GM12878 (cell line): ENCODE measurements around the gene CAPN10. TPM values are rescaled to one million over a fixed set of nuclear protein-coding genes. Genes with fewer than 3 reads are reported as not detected.

Experiments used
- ATAC-seq: fragments of 200-7000 bp; cut with Tn5 transposase; 3 replicates; pipeline ENCODE4 v1.9.1; 2020; ENCODE audit warnings: mild to moderate bottlenecking, moderate library complexity
- BruUV-seq: library from RNA; stranded (reverse); fragments of 400-500 nt; replicated peaks from 2 replicates; lab custom pipeline; 2021; lab: Mats Ljungman, UMichigan
- CTCF ChIA-PET: fragments of 300-600 bp; sonication (Branson Sonifier 250); formaldehyde crosslinking; extraction: SDS; loops from one replicate; lab custom pipeline; 2021; ENCODE audit warnings: inconsistent platforms; lab: Yijun Ruan, JAX
- POLR2A ChIA-PET: fragments of 350-600 bp; formaldehyde crosslinking; extraction: SDS; loops from one replicate; lab custom pipeline; 2021; ENCODE audit warnings: inconsistent platforms; lab: Charles Lee
- RAD21 ChIA-PET: fragments of 300-600 bp; sonication (Branson Sonifier 250); formaldehyde crosslinking; loops from one replicate; lab custom pipeline; 2023; ENCODE audit warnings: antibody characterized with exemption; ENCODE audit not compliant: unreplicated experiment; lab: Charles Lee
- SMC1A ChIA-PET: fragments of 300-600 bp; sonication (Branson Sonifier 250); formaldehyde crosslinking; loops from one replicate; lab custom pipeline; 2023; ENCODE audit not compliant: unreplicated experiment, uncharacterized antibody; lab: Charles Lee
- DNase-seq: peaks from one replicate; pipeline ENCODE4 v3.0.0-alpha.2; 2011; ENCODE audit warnings: low read depth, low spot score
- FAIRE-seq: peaks from 3 replicates; lab custom pipeline; 2011; peaks lifted over from hg19 to GRCh38; lab: Jason Lieb, UNC
- H2AFZ ChIP-seq: 2 replicates; pipeline ENCODE4 v1.6.0; 2011; ENCODE audit warnings: low read depth, low read length, control low read depth; ENCODE audit not compliant: control insufficient read depth
- H3K27ac ChIP-seq: 2 replicates; pipeline ENCODE4 v1.5.1; 2011; ENCODE audit warnings: control low read depth; ENCODE audit not compliant: control insufficient read depth, insufficient read depth
- H3K27me3 ChIP-seq, 2 experiments: replicated peaks in 1 of 2; 2 replicates each; pipeline versions ENCODE4 v1.6.0 to v1.6.1; 2011; ENCODE audit warnings: low read length in 1 of 2; ENCODE audit not compliant: control insufficient read depth in 2 of 2, insufficient read depth in 2 of 2
- H3K36me3 ChIP-seq, 2 experiments: 2 replicates each; pipeline ENCODE4 v1.5.1; 2011; ENCODE audit warnings: low read length in 1 of 2; ENCODE audit not compliant: control insufficient read depth in 2 of 2, insufficient read depth in 2 of 2
- H3K4me1 ChIP-seq: 2 replicates; pipeline ENCODE4 v1.6.1; 2011; ENCODE audit warnings: mild to moderate bottlenecking, low read length, moderate library complexity, mixed read lengths; ENCODE audit not compliant: control insufficient read depth, insufficient read depth
- H3K4me2 ChIP-seq: 2 replicates; pipeline ENCODE4 v1.6.0; 2011; ENCODE audit warnings: control low read depth; ENCODE audit not compliant: control insufficient read depth, insufficient read depth
- H3K4me3 ChIP-seq: fragments of 200-600 bp; sonication (generic); 2 replicates; pipeline ENCODE4 v1.5.1; 2016
- H3K79me2 ChIP-seq: 2 replicates; pipeline ENCODE4 v1.6.0; 2011; ENCODE audit warnings: low read length; ENCODE audit not compliant: control insufficient read depth, insufficient read depth
- H3K9ac ChIP-seq: 2 replicates; pipeline ENCODE4 v1.8.0; 2011; ENCODE audit warnings: low read length, control low read depth, mixed read lengths; ENCODE audit not compliant: control insufficient read depth, insufficient read depth
- H3K9me3 ChIP-seq: replicated peaks from 3 replicates; pipeline ENCODE4 v1.5.1; 2011; ENCODE audit warnings: mild to moderate bottlenecking, low read length; ENCODE audit not compliant: control insufficient read depth, insufficient read depth
- H4K20me1 ChIP-seq: 2 replicates; pipeline ENCODE4 v1.6.0; 2011; ENCODE audit not compliant: control insufficient read depth, insufficient read depth
- BACH1 ChIP-seq: fragments of 450-650 bp; IDR thresholded peaks from 2 replicates; pipeline ENCODE4 v1.6.1; 2017; ENCODE audit warnings: mild to moderate bottlenecking, borderline replicate concordance
- BRCA1 ChIP-seq: IDR thresholded peaks from 2 replicates; pipeline ENCODE4 v1.6.1; 2011; ENCODE audit warnings: low read depth, low read length, improper control_type of control experiment
- EGR1 ChIP-seq, 2 experiments: IDR thresholded peaks; 1 replicate in 1 of 2; 2 replicates in 1 of 2; pipeline ENCODE4 v1.6.1; 2011 to 2012; ENCODE audit warnings: low read depth in 2 of 2, low read length in 2 of 2, borderline replicate concordance in 1 of 2, mild to moderate bottlenecking in 1 of 2, moderate library complexity in 1 of 2
- IRF4 ChIP-seq: IDR thresholded peaks from 2 replicates; pipeline ENCODE4 v1.6.1; 2011; ENCODE audit warnings: low read depth, low read length
- NFIC ChIP-seq: IDR thresholded peaks from 2 replicates; pipeline ENCODE4 v1.6.1; 2012; ENCODE audit warnings: low read depth, mild to moderate bottlenecking, inconsistent platforms, low read length, moderate library complexity
- SMAD5 ChIP-seq: IDR thresholded peaks from 2 replicates; pipeline ENCODE4 v1.6.1; 2016; ENCODE audit warnings: antibody characterized with exemption, low read depth
- TARDBP ChIP-seq: IDR thresholded peaks from 2 replicates; pipeline ENCODE4 v1.6.1; 2016; ENCODE audit warnings: borderline replicate concordance
- USF1 ChIP-seq: IDR thresholded peaks from 2 replicates; pipeline ENCODE4 v1.6.1; 2011; ENCODE audit warnings: borderline replicate concordance, low read depth, mild to moderate bottlenecking, moderate library complexity, mixed read lengths, low read length; ENCODE audit not compliant: insufficient read depth; ENCODE audit errors: extremely low read length
- WGBS: methylation state at CpG from one replicate; pipeline ENCODE4 v1.1.6; 2016; ENCODE audit warnings: low lambda C conversion rate; ENCODE audit not compliant: insufficient replicate concordance, insufficient coverage; ENCODE audit errors: missing lambda C conversion rate; 5-methylcytosine and 5-hydroxymethylcytosine counted together
- in situ Hi-C: fragments of 300-500 bp; cut with MboI; formaldehyde crosslinking; loops from 9 replicates; pipeline ENCODE4 v1.14.3; 2018; ENCODE audit warnings: mixed read lengths
- intact Hi-C: fragments of 100-400 bp; cut with micrococcal nuclease; formaldehyde crosslinking; loops from one replicate; pipeline ENCODE4 v1.14.2; 2022; ENCODE audit not compliant: unreplicated experiment
- polyA plus RNA-seq, 11 experiments: library from polyadenylated mRNA; depleted of rRNA in 4 of 11; unstranded in 6 of 11; stranded (reverse) in 5 of 11; fragments of >200 nt; fragmentation: Nextera tagmentation in 4 of 11; fragmentation: Illumina TruSeq in 1 of 11; extraction: Ambion mirVana in 4 of 11; extraction: Trizol in 1 of 11; gene quantifications; 1 replicate in 1 of 11; 2 replicates in 10 of 11; pipeline versions ENCODE4 v1.2.1 to v1.2.3, GENCODE V29; 2011 to 2016; ENCODE audit warnings: inconsistent platforms in 2 of 11, missing spikeins in 2 of 11, low read depth in 1 of 11
- total RNA-seq, 4 experiments: library from RNA; depleted of rRNA in 3 of 4; stranded (reverse); fragments of >200 nt in 3 of 4; fragmentation: Illumina TruSeq in 1 of 4; extraction: Trizol in 1 of 4; gene quantifications; 2 replicates each; pipeline versions ENCODE4 v1.2.1 to v1.2.3, GENCODE V29; 2013 to 2021
- TF ChIP-seq, protein P1 (sequence below): IDR thresholded peaks from 2 replicates; pipeline ENCODE4 v1.6.1; 2011; ENCODE audit warnings: mild to moderate bottlenecking, low read depth, low read length, moderate library complexity; ENCODE audit not compliant: insufficient replicate concordance

The CAPN10 gene
- total and polyA plus RNA-seq, 10 of the 15 experiments (the other 5 are each of a cell fraction or from before 2014, with no cell fraction given) = 0.37 to 40.6 (median 17.5) TPM

DNA sequence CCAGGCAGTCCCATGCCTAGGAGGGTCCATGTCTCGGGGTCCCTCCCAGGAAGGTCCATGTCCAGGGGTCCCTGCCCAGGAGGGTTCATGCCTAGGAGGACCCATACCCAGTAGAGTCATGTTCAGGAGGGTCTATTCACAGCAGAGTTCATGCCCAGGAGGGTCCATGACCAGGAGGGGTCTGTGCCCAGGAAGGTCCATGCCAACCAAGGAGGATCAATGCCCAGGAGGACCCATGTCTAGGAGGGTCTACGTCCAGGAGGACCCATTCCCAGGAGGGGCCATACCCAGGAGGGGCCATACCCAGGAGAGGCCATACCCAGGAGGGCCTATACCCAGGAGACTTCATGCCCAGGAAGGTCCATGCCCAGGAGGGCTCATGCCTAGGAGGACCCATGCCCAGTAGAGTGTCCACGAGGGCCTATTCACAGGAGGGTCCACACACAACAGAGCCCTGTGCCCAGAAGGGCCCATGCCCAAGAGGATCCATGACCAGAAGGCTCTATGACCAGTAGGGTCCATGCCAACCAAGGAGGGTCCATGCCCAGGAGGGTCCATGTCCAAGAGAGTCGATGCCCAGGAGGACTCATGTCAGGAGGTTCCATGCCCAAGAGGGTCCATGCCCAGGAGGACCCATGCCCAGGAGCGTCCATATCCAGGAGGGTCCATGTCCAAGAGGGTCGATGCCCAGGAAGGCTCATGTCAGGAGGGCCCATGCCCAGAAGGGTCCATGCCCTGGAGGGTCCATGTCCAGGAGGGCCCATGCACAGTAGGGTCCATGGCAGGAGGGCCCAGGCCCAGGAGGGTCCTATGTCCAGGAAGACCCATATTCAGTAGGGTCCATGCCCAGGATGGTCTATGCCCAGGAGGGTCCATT lies 48.8 kb downstream of the CAPN10 start:
- BruUV-seq = no TSS peak
- ChIA-PET RAD21 (no interaction called here), CTCF (no interaction called here), POLR2A (no interaction called here), SMC1A (no interaction called here)
- Histone ChIP-seq H3K4me3 (no peak overlapping the region), H3K9ac (no peak overlapping the region), H2AFZ (no peak overlapping the region), H3K36me3 (no peaks in the 10 kb centered on the region), H3K4me1 (no peaks in the 10 kb centered on the region), H3K79me2 (no peaks in the 10 kb centered on the region), H4K20me1 (no peaks in the 10 kb centered on the region), H3K27me3 (no peaks in the 10 kb centered on the region), H3K27ac (no peak overlapping the region), H3K4me2 (no peak overlapping the region), H3K9me3 (peaks cover 2% of the 10 kb centered on the region; the same call in 1 of the 3 replicates)
- TF ChIP-seq IRF4 (no peak), USF1 (no peak), NFIC (no peak), TARDBP (no peak), BRCA1 (no peak), EGR1 (IDR thresholded peaks at IDR 0.05; ENCODE audit: borderline replicate concordance in 1 of 2, low read depth in 2 of 2, low read length in 2 of 2) (no peak), BACH1 (no peak), SMAD5 (no peak)
- TF ChIP-seq, protein P1, sequence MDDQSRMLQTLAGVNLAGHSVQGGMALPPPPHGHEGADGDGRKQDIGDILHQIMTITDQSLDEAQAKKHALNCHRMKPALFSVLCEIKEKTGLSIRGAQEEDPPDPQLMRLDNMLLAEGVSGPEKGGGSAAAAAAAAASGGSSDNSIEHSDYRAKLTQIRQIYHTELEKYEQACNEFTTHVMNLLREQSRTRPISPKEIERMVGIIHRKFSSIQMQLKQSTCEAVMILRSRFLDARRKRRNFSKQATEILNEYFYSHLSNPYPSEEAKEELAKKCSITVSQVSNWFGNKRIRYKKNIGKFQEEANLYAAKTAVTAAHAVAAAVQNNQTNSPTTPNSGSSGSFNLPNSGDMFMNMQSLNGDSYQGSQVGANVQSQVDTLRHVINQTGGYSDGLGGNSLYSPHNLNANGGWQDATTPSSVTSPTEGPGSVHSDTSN = no peak
- in situ Hi-C loops = no loop called here
- intact Hi-C loops = no loop called here
- ATAC-seq (no peak), FAIRE-seq (no peak), DNase-seq (no peak)
- WGBS = 19% methylated on average over 6 of the region's 6 CpGs
